ENCODE measurements around the gene RSPH4A.

The RSPH4A gene

GRCh38 chr6:116615937-116616736 is at the start of gene RSPH4A:
RSPH4A (plus strand) TSS chr6:116616479; CDS start chr6:116616624, 145 bp downstream.
- no peak within 1 kb of the TSS for H3K27ac Mint-ChIP-seq
- no peaks in the 10 kb centered on the region for H3K9me3 Mint-ChIP-seq

GRCh38 chr6:116568111-116568510 is 48.2 kb upstream of the RSPH4A start:
- H3K9me3 Mint-ChIP-seq = no peaks in the 10 kb centered on the region
- DNase-seq = no peak
- H3K27me3 Mint-ChIP-seq = peaks cover 9% of the 10 kb centered on the region
- H3K4me1 Mint-ChIP-seq = peaks cover 36% of the 10 kb centered on the region
- no peak overlapping the region for H3K4me3 Mint-ChIP-seq
- no peak for ATAC-seq
- H3K27ac Mint-ChIP-seq = no peak overlapping the region
- peaks cover 6% of the 10 kb centered on the region for H3K36me3 Mint-ChIP-seq (ENCODE audit: low read depth)

More at GRCh38 chr6:116615937-116616736, at the start of gene RSPH4A:
- peak; percentile 96 for ATAC-seq
- Mint-ChIP-seq H3K4me3 (peak within 1 kb of the TSS; percentile 89), H3K36me3 (ENCODE audit: low read depth) (no peaks in the 10 kb centered on the region), H3K27me3 (peaks cover 19% of the 10 kb centered on the region), H3K4me1 (peaks cover 14% of the 10 kb centered on the region)
- DNase-seq = peak; percentile 70

GRCh38 chr6:116568821-116569755 is 47.2 kb upstream of the RSPH4A start:
- H3K27me3 Mint-ChIP-seq = peaks cover 4% of the 10 kb centered on the region
- no peak overlapping the region for H3K27ac Mint-ChIP-seq
- ATAC-seq = no peak
- H3K9me3 Mint-ChIP-seq = no peaks in the 10 kb centered on the region
- peaks cover 46% of the 10 kb centered on the region for H3K4me1 Mint-ChIP-seq
- H3K4me3 Mint-ChIP-seq = peak overlapping the region; percentile 98
- DNase-seq = no peak
- H3K36me3 Mint-ChIP-seq (ENCODE audit: low read depth) = peaks cover 13% of the 10 kb centered on the region

- peaks cover 22% of the 10 kb centered on the region for H3K36me3 Mint-ChIP-seq (ENCODE audit: low read depth)
- ATAC-seq (peak; percentile 98), DNase-seq (peak; percentile 96)
- peak within 1 kb of the TSS; percentile 97 for H3K27ac Mint-ChIP-seq
- H3K4me3 Mint-ChIP-seq = peak within 1 kb of the TSS; percentile 98
- H3K9me3 Mint-ChIP-seq = no peaks in the 10 kb centered on the region
- no peaks in the 10 kb centered on the region for H3K27me3 Mint-ChIP-seq
- H3K4me1 Mint-ChIP-seq = peaks cover 47% of the 10 kb centered on the region
Measured at GRCh38 chr6:116570856-116571682, 45.2 kb upstream of the RSPH4A start, which contains the start of gene RWDD1. RWDD1 (plus strand) TSS chr6:116571504; CDS start chr6:116571583, 79 bp downstream.

- Mint-ChIP-seq H3K4me3 (peak overlapping the region; percentile 98), H3K36me3 (ENCODE audit: low read depth) (peaks cover 28% of the 10 kb centered on the region), H3K4me1 (peaks cover 52% of the 10 kb centered on the region), H3K27me3 (no peaks in the 10 kb centered on the region), H3K27ac (peak overlapping the region; percentile 97), H3K9me3 (no peaks in the 10 kb centered on the region)
- DNase-seq (no peak), ATAC-seq (no peak)
Measured at GRCh38 chr6:116571683-116572000, 44.6 kb upstream of the RSPH4A start.

- Mint-ChIP-seq H3K36me3 (ENCODE audit: low read depth) (peaks cover 32% of the 10 kb centered on the region), H3K27ac (peak overlapping the region; percentile 97), H3K27me3 (no peaks in the 10 kb centered on the region), H3K4me3 (peak overlapping the region; percentile 98), H3K9me3 (no peaks in the 10 kb centered on the region), H3K4me1 (peaks cover 55% of the 10 kb centered on the region)
- no peak for DNase-seq
- ATAC-seq = no peak
Measured at GRCh38 chr6:116572162-116572561, 44.1 kb upstream of the RSPH4A start.

- DNase-seq (no peak), ATAC-seq (no peak)
- Mint-ChIP-seq H3K4me3 (no peak overlapping the region), H3K27ac (no peak overlapping the region), H3K27me3 (no peaks in the 10 kb centered on the region), H3K9me3 (no peaks in the 10 kb centered on the region), H3K36me3 (ENCODE audit: low read depth) (peaks cover 44% of the 10 kb centered on the region), H3K4me1 (peaks cover 49% of the 10 kb centered on the region)
Measured at GRCh38 chr6:116575227-116575626, 41.1 kb upstream of the RSPH4A start.

- Mint-ChIP-seq H3K36me3 (ENCODE audit: low read depth) (peaks cover 45% of the 10 kb centered on the region), H3K9me3 (no peaks in the 10 kb centered on the region), H3K27me3 (no peaks in the 10 kb centered on the region), H3K27ac (no peak overlapping the region), H3K4me1 (peaks cover 42% of the 10 kb centered on the region), H3K4me3 (no peak overlapping the region)
- DNase-seq = no peak
- no peak for ATAC-seq
Measured at GRCh38 chr6:116577486-116577885, 38.8 kb upstream of the RSPH4A start.

- H3K9me3 Mint-ChIP-seq = no peaks in the 10 kb centered on the region
- H3K27ac Mint-ChIP-seq = no peak overlapping the region
- no peak for DNase-seq
- H3K36me3 Mint-ChIP-seq (ENCODE audit: low read depth) = peaks cover 49% of the 10 kb centered on the region
- ATAC-seq = no peak
- peaks cover 34% of the 10 kb centered on the region for H3K4me1 Mint-ChIP-seq
- H3K4me3 Mint-ChIP-seq = no peak overlapping the region
- H3K27me3 Mint-ChIP-seq = no peaks in the 10 kb centered on the region
Measured at GRCh38 chr6:116578335-116578734, 37.9 kb upstream of the RSPH4A start.

- H3K4me3 Mint-ChIP-seq = no peak overlapping the region
- DNase-seq (no peak), ATAC-seq (no peak)
- peak overlapping the region; percentile 33 for H3K27ac Mint-ChIP-seq
- no peaks in the 10 kb centered on the region for H3K9me3 Mint-ChIP-seq
- H3K36me3 Mint-ChIP-seq (ENCODE audit: low read depth) = peaks cover 43% of the 10 kb centered on the region
- peaks cover 26% of the 10 kb centered on the region for H3K4me1 Mint-ChIP-seq
- no peaks in the 10 kb centered on the region for H3K27me3 Mint-ChIP-seq
Measured at GRCh38 chr6:116579143-116579542, 37.1 kb upstream of the RSPH4A start.

- Mint-ChIP-seq H3K27me3 (no peaks in the 10 kb centered on the region), H3K27ac (no peak overlapping the region), H3K4me3 (no peak overlapping the region), H3K36me3 (ENCODE audit: low read depth) (peaks cover 44% of the 10 kb centered on the region), H3K4me1 (peaks cover 23% of the 10 kb centered on the region), H3K9me3 (no peaks in the 10 kb centered on the region)
- no peak for DNase-seq
- no peak for ATAC-seq
Measured at GRCh38 chr6:116580198-116580597, 36.1 kb upstream of the RSPH4A start.

- H3K4me1 Mint-ChIP-seq = no peaks in the 10 kb centered on the region
- DNase-seq = no peak
Measured at GRCh38 chr6:116586276-116586675, 30.0 kb upstream of the RSPH4A start.

GRCh38 chr6:116586738-116587137 is 29.5 kb upstream of the RSPH4A start:
- DNase-seq (no peak), ATAC-seq (no peak)
- Mint-ChIP-seq H3K4me3 (no peak overlapping the region), H3K27ac (no peak overlapping the region), H3K36me3 (ENCODE audit: low read depth) (peaks cover 33% of the 10 kb centered on the region), H3K9me3 (no peaks in the 10 kb centered on the region), H3K27me3 (no peaks in the 10 kb centered on the region), H3K4me1 (no peaks in the 10 kb centered on the region)

More at GRCh38 chr6:116586276-116586675, 30.0 kb upstream of the RSPH4A start:
- ATAC-seq = no peak
- H3K36me3 Mint-ChIP-seq (ENCODE audit: low read depth) = peaks cover 34% of the 10 kb centered on the region
- H3K9me3 Mint-ChIP-seq = no peaks in the 10 kb centered on the region
- H3K27ac Mint-ChIP-seq = no peak overlapping the region
- no peaks in the 10 kb centered on the region for H3K27me3 Mint-ChIP-seq
- H3K4me3 Mint-ChIP-seq = no peak overlapping the region

- no peak overlapping the region for H3K27ac Mint-ChIP-seq
- peaks cover 48% of the 10 kb centered on the region for H3K36me3 Mint-ChIP-seq (ENCODE audit: low read depth)
- H3K9me3 Mint-ChIP-seq = no peaks in the 10 kb centered on the region
- ATAC-seq (no peak), DNase-seq (no peak)
- no peak overlapping the region for H3K4me3 Mint-ChIP-seq
- H3K4me1 Mint-ChIP-seq = no peaks in the 10 kb centered on the region
- no peaks in the 10 kb centered on the region for H3K27me3 Mint-ChIP-seq
Measured at GRCh38 chr6:116595247-116595646, 21.0 kb upstream of the RSPH4A start.

Measured in activated naive CD8-positive, alpha-beta T cell treated with anti-CD3 and anti-CD28 coated beads, Interleukin-2, amount 50 U/mL, for 24 hours (primary cell).